Osteoblast (primary cell): Measurements from ENCODE around the gene JPH3. TPM values are rescaled to one million over a fixed set of nuclear protein-coding genes. Genes with fewer than 3 reads are reported as not detected.
A peak's percentile ranks its signal among the peaks of the same experiment; 100 is the strongest.

Experiments used
- DNase-seq: peaks from one replicate; pipeline ENCODE4 v3.0.0; 2011; ENCODE audit warnings: low spot score, mixed read lengths; ENCODE audit not compliant: insufficient read length; ENCODE audit errors: missing footprints
- H2AFZ ChIP-seq: 2 replicates; pipeline ENCODE4 v1.6.0; 2011; ENCODE audit warnings: mild to moderate bottlenecking, low read length
- H3K27ac ChIP-seq: 2 replicates; pipeline ENCODE4 v1.5.1; 2011; ENCODE audit warnings: mild to moderate bottlenecking, low read depth, low read length, moderate library complexity
- H3K27me3 ChIP-seq: 2 replicates; pipeline ENCODE4 v1.6.0; 2012; ENCODE audit warnings: mild to moderate bottlenecking, control low read depth, inconsistent platforms, low read length, moderate library complexity; ENCODE audit not compliant: insufficient read depth
- H3K36me3 ChIP-seq: 2 replicates; pipeline ENCODE4 v1.5.1; 2011; ENCODE audit warnings: mild to moderate bottlenecking, low read length, control low read depth, moderate library complexity; ENCODE audit not compliant: insufficient read depth
- H3K4me1 ChIP-seq: 2 replicates; pipeline ENCODE4 v1.5.1; 2011; ENCODE audit warnings: mild to moderate bottlenecking, low read length, control low read depth, moderate library complexity; ENCODE audit not compliant: insufficient read depth
- H3K4me2 ChIP-seq: 2 replicates; pipeline ENCODE4 v1.6.0; 2011; ENCODE audit warnings: mild to moderate bottlenecking, low read length; ENCODE audit not compliant: insufficient read depth
- H3K4me3 ChIP-seq: fragments of 200-600 bp; sonication (generic); 3 replicates; pipeline ENCODE4 v1.5.1; 2012; ENCODE audit warnings: mild to moderate bottlenecking, low read length, inconsistent platforms; ENCODE audit not compliant: insufficient read depth
- H3K79me2 ChIP-seq: 2 replicates; pipeline ENCODE4 v1.6.0; 2012; ENCODE audit warnings: mild to moderate bottlenecking, low read length, control low read depth, inconsistent platforms; ENCODE audit not compliant: insufficient read depth
- H3K9me3 ChIP-seq: 2 replicates; pipeline ENCODE4 v1.5.1; 2011; ENCODE audit warnings: low read depth, low read length, control low read depth
- H4K20me1 ChIP-seq: 2 replicates; pipeline ENCODE4 v1.6.0; 2012; ENCODE audit warnings: mild to moderate bottlenecking, low read length, control low read depth; ENCODE audit not compliant: insufficient read depth
- CTCF ChIP-seq: IDR thresholded peaks from 2 replicates; pipeline ENCODE4 v1.5.1; 2011; ENCODE audit warnings: mild to moderate bottlenecking, low read depth, low read length, moderate library complexity; ENCODE audit errors: extremely low read depth
- total RNA-seq: library from RNA; depleted of rRNA; stranded (reverse); fragments of >200 nt; gene quantifications from 2 replicates; pipeline ENCODE4 v1.2.3, GENCODE V29; 2012

The JPH3 gene
- total RNA-seq, 1 donor = not detected

- H3K36me3 ChIP-seq = no peaks in the 10 kb centered on the region
- H3K9me3 ChIP-seq = no peaks in the 10 kb centered on the region
- no peaks in the 10 kb centered on the region for H3K4me1 ChIP-seq
- peak; percentile 50 for TF ChIP-seq CTCF
- H3K79me2 ChIP-seq = no peaks in the 10 kb centered on the region
- no peak overlapping the region for H2AFZ ChIP-seq
- DNase-seq = peak; percentile 90
- no peaks in the 10 kb centered on the region for H4K20me1 ChIP-seq
- no peak overlapping the region for H3K4me2 ChIP-seq
- no peaks in the 10 kb centered on the region for H3K27me3 ChIP-seq
- H3K4me3 ChIP-seq = no peak overlapping the region
- H3K27ac ChIP-seq = no peak overlapping the region
Observed at GRCh38 chr16:87570938-87571867, 31.1 kb upstream of the JPH3 start.

DNA sequence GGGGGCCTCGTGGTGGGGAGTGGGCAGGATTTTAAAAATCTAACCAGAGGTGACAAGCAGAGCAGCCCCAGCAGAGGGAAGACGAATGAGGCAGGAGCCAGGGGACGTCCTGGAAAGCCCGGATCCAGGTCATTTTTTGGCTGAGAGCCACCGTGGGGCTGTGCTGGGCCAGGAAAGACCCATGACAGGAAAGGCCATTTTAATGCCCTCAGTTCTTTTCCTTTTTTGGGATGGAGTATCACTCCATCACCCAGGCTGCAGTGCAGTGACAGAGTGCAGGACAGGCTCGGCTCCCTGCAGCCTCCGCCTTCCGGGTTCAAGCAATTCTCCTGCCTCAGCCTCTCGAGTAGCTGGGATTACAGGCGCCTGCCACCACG lies 30.5 kb upstream of the JPH3 start:
- no peaks in the 10 kb centered on the region for H3K79me2 ChIP-seq
- H3K4me1 ChIP-seq = no peaks in the 10 kb centered on the region
- H3K27ac ChIP-seq = no peak overlapping the region
- H3K9me3 ChIP-seq = no peaks in the 10 kb centered on the region
- H3K27me3 ChIP-seq = no peaks in the 10 kb centered on the region
- no peaks in the 10 kb centered on the region for H3K36me3 ChIP-seq
- H4K20me1 ChIP-seq = no peaks in the 10 kb centered on the region
- TF ChIP-seq CTCF = no peak
- H3K4me2 ChIP-seq = no peak overlapping the region
- H2AFZ ChIP-seq = no peak overlapping the region
- no peak overlapping the region for H3K4me3 ChIP-seq
- DNase-seq = no peak

GRCh38 chr16:87572959-87573358 lies 29.3 kb upstream of the JPH3 start:
- H3K36me3 ChIP-seq = no peaks in the 10 kb centered on the region
- no peak overlapping the region for H3K4me3 ChIP-seq
- no peaks in the 10 kb centered on the region for H3K27me3 ChIP-seq
- no peak for TF ChIP-seq CTCF
- no peaks in the 10 kb centered on the region for H3K9me3 ChIP-seq
- no peaks in the 10 kb centered on the region for H4K20me1 ChIP-seq
- DNase-seq = peak; percentile 63
- no peaks in the 10 kb centered on the region for H3K79me2 ChIP-seq
- H2AFZ ChIP-seq = no peak overlapping the region
- no peaks in the 10 kb centered on the region for H3K4me1 ChIP-seq
- H3K4me2 ChIP-seq = no peak overlapping the region
- no peak overlapping the region for H3K27ac ChIP-seq

GRCh38 chr16:87575027-87575804 lies 27.1 kb upstream of the JPH3 start:
- H3K4me2 ChIP-seq = no peak overlapping the region
- DNase-seq = peak; percentile 76
- no peaks in the 10 kb centered on the region for H3K79me2 ChIP-seq
- no peaks in the 10 kb centered on the region for H3K4me1 ChIP-seq
- no peak overlapping the region for H3K27ac ChIP-seq
- no peak overlapping the region for H3K4me3 ChIP-seq
- no peak overlapping the region for H2AFZ ChIP-seq
- no peak for TF ChIP-seq CTCF
- H4K20me1 ChIP-seq = no peaks in the 10 kb centered on the region
- no peaks in the 10 kb centered on the region for H3K9me3 ChIP-seq
- H3K27me3 ChIP-seq = no peaks in the 10 kb centered on the region
- no peaks in the 10 kb centered on the region for H3K36me3 ChIP-seq
